Measurements from ENCODE around the gene ZBTB7A.

DNA sequence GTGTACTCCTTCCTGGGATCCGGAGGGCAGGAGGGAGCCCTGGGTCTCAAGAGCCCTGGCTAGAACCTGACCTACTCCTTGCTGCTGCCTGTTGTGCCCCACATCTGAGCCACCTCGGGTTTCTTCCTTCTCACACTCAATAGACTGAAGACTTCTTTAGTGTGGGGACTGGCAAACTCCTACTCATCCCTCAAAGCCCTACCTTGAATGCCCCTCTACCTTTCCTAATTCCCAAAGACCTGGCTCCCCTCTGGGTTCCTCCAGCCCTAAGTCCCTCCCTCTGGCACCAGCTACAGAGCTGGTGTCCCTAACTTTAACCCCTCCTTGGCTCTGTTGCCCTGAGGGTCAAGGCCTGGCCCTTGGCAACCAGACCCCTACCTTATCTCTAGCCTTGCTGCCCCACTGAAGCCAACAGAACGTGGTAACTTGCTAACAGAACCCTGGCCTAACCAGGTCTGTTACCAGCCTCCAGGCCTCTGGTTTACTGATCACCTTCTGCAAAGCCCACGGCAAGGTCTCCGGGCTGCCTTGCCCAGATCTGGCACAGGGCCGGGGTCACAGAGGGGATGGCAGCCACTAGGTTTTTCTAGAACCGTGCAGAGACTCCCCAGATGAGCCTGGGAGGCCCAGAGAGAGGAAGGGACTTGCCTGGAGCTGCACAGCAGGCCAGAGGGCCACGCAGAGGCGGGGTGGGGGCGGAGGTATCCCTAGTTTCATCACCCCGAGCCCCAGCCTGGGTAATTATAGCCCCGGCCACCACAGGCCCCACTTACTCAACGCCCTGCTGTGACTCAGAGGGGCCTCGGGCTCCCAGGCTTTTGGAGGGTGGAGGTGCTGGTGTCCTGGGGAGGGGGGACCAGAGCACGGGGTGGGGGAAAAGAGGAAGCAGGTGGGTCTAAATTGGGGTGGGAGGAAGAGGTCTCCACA, 15.3 kb downstream of the ZBTB7A start:
- TF ChIP-seq CTCF (conservative IDR thresholded peaks at IDR 0.05 in 1 of 2, IDR thresholded peaks at IDR 0.05 in 1 of 2; ENCODE audit: low read depth in 1 of 2, low read length in 2 of 2), result no peak
- no peak for TF ChIP-seq EZH2 (IDR thresholded peaks at IDR 0.05; ENCODE audit: low read length, missing control alignments)

Measured in fibroblast of lung (primary cell).